ENCODE data around the gene HELZ. TPM values are rescaled to one million over a fixed set of nuclear protein-coding genes. Genes with fewer than 3 reads are reported as not detected.
"Not testable (repeated sequence)": the region's sequence is repeated elsewhere in the genome, so short reads cannot be mapped to it uniquely, and the experiment has no call there.

HELZ gene
- total RNA-seq, 1 donor = 46.5 TPM

DNA sequence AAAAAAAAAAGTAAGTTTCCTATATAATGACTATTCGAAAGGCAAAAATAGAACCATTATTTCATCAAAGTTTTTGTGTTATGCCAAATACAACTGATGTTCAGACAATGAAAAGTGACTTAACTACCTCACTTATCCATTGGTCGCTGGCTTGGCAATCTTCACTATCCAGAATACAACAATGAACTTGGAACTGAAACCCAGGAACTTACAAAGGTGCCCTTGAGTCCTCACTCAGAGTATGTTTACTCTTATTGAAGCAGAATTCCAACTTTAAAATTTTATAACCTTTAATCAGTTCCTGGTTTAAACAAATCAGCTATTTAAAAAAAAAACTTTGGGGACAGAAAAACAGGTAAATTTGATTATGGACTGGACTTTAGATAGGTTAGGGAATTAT is 34.1 kb downstream of the HELZ start:
- DNase-seq (ENCODE audit: low read depth) = peak; percentile 8
- no peak overlapping the region for H3K4me3 ChIP-seq (ENCODE audit: low read depth, low read length)
- TF ChIP-seq, protein P1, sequence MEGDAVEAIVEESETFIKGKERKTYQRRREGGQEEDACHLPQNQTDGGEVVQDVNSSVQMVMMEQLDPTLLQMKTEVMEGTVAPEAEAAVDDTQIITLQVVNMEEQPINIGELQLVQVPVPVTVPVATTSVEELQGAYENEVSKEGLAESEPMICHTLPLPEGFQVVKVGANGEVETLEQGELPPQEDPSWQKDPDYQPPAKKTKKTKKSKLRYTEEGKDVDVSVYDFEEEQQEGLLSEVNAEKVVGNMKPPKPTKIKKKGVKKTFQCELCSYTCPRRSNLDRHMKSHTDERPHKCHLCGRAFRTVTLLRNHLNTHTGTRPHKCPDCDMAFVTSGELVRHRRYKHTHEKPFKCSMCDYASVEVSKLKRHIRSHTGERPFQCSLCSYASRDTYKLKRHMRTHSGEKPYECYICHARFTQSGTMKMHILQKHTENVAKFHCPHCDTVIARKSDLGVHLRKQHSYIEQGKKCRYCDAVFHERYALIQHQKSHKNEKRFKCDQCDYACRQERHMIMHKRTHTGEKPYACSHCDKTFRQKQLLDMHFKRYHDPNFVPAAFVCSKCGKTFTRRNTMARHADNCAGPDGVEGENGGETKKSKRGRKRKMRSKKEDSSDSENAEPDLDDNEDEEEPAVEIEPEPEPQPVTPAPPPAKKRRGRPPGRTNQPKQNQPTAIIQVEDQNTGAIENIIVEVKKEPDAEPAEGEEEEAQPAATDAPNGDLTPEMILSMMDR (IDR thresholded peaks at IDR 0.05; ENCODE audit: insufficient read depth, low read length) = no peak

DNA sequence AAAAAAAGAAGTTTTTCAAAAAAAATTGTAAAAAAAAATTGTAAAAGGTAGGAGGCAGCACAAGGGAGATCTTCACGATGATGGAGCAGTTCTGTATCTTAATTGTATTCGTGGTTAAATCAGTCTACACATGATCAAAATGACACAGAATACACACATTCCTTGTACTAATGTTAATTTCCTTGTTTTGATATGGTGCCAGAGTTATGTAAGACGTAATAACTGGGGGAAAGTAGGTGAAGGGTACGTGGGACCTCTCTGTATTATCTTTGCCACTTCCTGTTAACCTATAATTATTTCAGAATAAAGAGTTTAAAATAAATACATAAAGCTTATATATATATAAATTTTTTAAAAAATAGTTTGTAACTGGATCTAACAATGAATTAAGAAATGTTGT is 36.8 kb downstream of the HELZ start:
- TF ChIP-seq, protein P1 (IDR thresholded peaks at IDR 0.05; ENCODE audit: insufficient read depth, low read length) = no peak
- DNase-seq (ENCODE audit: low read depth) = no peak
- H3K4me3 ChIP-seq (ENCODE audit: low read depth, low read length) = no peak overlapping the region

DNA sequence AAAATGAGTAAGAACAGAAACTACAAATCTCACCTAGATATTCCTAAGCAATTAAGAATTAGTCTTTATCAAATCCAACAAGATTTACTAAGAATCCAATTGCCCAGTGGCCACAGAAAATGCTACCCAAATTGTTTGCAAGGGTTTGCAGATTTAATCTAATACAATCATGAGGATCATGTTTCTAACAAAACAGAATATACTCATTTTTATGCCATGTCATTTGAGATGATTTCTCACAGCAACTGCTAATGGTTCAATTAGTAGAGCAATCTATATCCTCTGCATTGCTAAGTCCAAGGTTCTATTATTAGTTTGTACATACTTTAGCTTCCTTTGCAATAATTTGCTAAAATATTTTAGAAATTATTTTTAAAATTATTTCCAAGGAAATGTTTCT is 41.2 kb downstream of the HELZ start:
- DNase-seq (ENCODE audit: low read depth) = no peak
- TF ChIP-seq, protein P1 (IDR thresholded peaks at IDR 0.05; ENCODE audit: insufficient read depth, low read length) = no peak
- H3K4me3 ChIP-seq (ENCODE audit: low read depth, low read length) = no peak overlapping the region

DNA sequence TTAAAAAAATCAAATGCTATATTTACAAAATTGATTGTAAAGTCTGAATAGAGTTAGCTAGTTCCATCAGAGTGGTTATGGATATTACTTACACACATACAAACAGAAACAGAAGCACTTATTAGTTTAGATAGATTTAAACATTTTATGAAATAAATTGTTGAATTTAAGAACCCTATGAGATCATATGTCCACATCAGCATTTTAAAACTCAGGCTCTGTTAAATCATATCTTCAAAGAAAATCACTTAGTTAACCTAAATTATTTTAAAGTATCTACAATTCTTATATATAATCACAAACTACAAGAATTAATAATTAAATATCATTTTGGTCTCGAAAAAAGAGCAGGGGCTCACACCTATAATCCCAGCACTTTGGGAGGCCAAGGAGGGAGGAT is 42.5 kb downstream of the HELZ start:
- no peak overlapping the region for H3K4me3 ChIP-seq (ENCODE audit: low read depth, low read length)
- DNase-seq (ENCODE audit: low read depth) = no peak
- TF ChIP-seq, protein P1 (IDR thresholded peaks at IDR 0.05; ENCODE audit: insufficient read depth, low read length) = no peak

DNA sequence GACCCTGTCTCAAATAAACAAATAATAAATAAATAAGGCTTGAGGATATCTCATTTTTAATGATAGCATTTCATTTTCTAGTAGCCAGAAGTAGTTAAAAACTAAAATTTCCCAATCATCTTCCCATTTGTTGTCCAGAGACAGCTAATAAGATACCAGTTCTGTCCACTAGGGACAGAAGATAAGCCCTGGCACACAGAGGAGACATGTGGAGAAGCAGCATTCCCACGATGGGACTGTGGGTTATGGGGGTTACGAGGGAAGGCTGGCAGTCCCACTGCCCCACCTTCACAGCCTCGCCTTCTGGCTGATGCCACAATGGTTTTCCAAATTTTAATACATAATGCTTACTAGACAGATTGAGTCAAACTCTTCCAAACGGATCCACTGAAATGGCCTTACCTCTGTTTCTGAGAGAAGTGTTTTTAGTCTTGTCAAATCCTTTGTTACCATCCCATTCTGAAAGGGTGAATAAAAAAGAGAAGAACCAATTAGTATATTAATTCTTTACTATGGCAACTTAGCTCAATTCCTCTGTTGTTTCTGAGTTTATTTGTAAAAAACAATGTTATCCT is 44.2 kb downstream of the HELZ start:
- no peak for DNase-seq (ENCODE audit: low read depth)

DNA sequence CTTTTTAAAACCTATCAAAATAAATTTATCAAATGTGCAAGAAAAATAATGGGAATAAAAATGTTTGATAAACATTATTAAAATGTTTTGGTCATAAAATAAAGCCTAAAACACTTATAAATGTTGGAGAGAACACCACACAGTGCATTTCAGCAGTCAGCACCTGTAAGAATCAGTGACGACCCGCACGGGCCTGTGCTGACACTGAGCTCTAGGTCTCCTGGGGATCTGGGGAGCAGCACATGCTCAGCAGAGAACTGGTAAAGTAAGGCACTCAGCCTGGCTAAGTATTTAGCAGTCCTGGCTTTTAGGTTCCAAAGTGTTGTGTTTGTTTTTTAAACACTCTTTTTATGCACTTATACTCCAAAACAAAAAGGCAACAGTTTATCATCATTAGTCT is 46.9 kb downstream of the HELZ start:
- DNase-seq (ENCODE audit: low read depth) = no peak

More for the DNA sequence above, 44.2 kb downstream of the HELZ start:
- H3K4me3 ChIP-seq (ENCODE audit: low read depth, low read length) = no peak overlapping the region
- TF ChIP-seq, protein P1 (IDR thresholded peaks at IDR 0.05; ENCODE audit: insufficient read depth, low read length) = peak; percentile 56

DNA sequence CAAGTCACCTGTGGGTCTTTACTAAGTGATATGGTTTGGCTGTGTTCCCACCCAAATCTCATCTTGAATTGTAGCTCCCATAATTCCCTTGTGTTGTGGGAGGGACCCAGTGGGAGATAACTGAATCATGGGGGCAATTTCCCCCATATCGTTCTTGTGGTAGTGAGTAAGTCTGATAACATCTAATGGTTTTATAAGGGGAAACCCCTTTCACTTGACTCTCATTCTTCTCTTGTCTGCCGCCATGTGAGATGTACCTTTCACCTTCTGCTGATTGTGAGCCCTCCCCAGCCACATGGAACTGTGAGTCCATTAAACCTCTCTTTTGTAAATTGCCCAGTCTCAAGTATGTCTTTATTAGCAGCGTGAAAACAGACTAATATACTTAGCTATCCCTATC is 48.0 kb downstream of the HELZ start:
- not testable (repeated sequence) for DNase-seq (ENCODE audit: low read depth); H3K4me3 ChIP-seq (ENCODE audit: low read depth, low read length)

More for the DNA sequence above, 46.9 kb downstream of the HELZ start:
- TF ChIP-seq, protein P1 (IDR thresholded peaks at IDR 0.05; ENCODE audit: insufficient read depth, low read length) = no peak
- no peak overlapping the region for H3K4me3 ChIP-seq (ENCODE audit: low read depth, low read length)
